DMS153 treated with DMSO at 0.1 percent for 48 hours (cell line): ENCODE data around the gene KANK4.
"Not testable (repeated sequence)": the region's sequence is repeated elsewhere in the genome, so short reads cannot be mapped to it uniquely, and the experiment has no call there.

ENCODE experiments used
- DNase-seq: peaks from one replicate; lab custom pipeline; 2025; ENCODE audit not compliant: unreplicated experiment; lab: John Stamatoyannopoulos, UW

The KANK4 gene

GRCh38 chr1:62240651-62241370 lies 78.4 kb downstream of the KANK4 start:
- DNase-seq = no peak

GRCh38 chr1:62239652-62240403 lies 79.4 kb downstream of the KANK4 start:
- DNase-seq = not testable (repeated sequence)

GRCh38 chr1:62238507-62238906 lies 80.7 kb downstream of the KANK4 start:
- DNase-seq = no peak

- no peak for DNase-seq
Observed at GRCh38 chr1:62237950-62238374, 81.3 kb downstream of the KANK4 start.

GRCh38 chr1:62237361-62237760 lies 81.9 kb downstream of the KANK4 start:
- DNase-seq = no peak

GRCh38 chr1:62235576-62235975 lies 83.7 kb downstream of the KANK4 start:
- DNase-seq = no peak

GRCh38 chr1:62234688-62235087 lies 84.5 kb downstream of the KANK4 start:
- DNase-seq = no peak

GRCh38 chr1:62233926-62234450 lies 85.2 kb downstream of the KANK4 start:
- DNase-seq = no peak

- no peak for DNase-seq
Observed at GRCh38 chr1:62232871-62233278, 86.4 kb downstream of the KANK4 start.

- DNase-seq = no peak
Observed at GRCh38 chr1:62230718-62231117, 88.5 kb downstream of the KANK4 start.

- no peak for DNase-seq
Observed at GRCh38 chr1:62229932-62230331, 89.3 kb downstream of the KANK4 start.

GRCh38 chr1:62229468-62229867 lies 89.8 kb downstream of the KANK4 start:
- DNase-seq = no peak

GRCh38 chr1:62228883-62229187 lies 90.4 kb downstream of the KANK4 start:
- no peak for DNase-seq

GRCh38 chr1:62228136-62228882 lies 90.9 kb downstream of the KANK4 start:
- no peak for DNase-seq

GRCh38 chr1:62227496-62227895 lies 91.7 kb downstream of the KANK4 start:
- DNase-seq = no peak

GRCh38 chr1:62224182-62224581 lies 95.1 kb downstream of the KANK4 start:
- DNase-seq = no peak

- no peak for DNase-seq
Observed at GRCh38 chr1:62222321-62222720, 96.9 kb downstream of the KANK4 start.

GRCh38 chr1:62221171-62221570 lies 98.1 kb downstream of the KANK4 start:
- DNase-seq = no peak

GRCh38 chr1:62220456-62220855 lies 98.8 kb downstream of the KANK4 start:
- not testable (repeated sequence) for DNase-seq

- DNase-seq = no peak
Observed at GRCh38 chr1:62218604-62219003, 100.6 kb downstream of the KANK4 start.

- DNase-seq = no peak
Observed at GRCh38 chr1:62213075-62213914, 105.9 kb downstream of the KANK4 start.
